Activated naive CD4-positive, alpha-beta T cell treated with anti-CD3 and anti-CD28 coated beads for 36 hours (primary cell): ENCODE data around the gene CDC45. TPM values are rescaled to one million over a fixed set of nuclear protein-coding genes. Genes with fewer than 3 reads are reported as not detected.

Experiments used
- CTCF ChIA-PET: fragments of 350-600 bp; sonication (Branson Sonifier 250); formaldehyde crosslinking; loops from one replicate; lab custom pipeline; 2021; ENCODE audit warnings: antibody characterized with exemption; lab: Charles Lee
- DNase-seq: peaks from one replicate; pipeline ENCODE4 v3.0.0-alpha.2; 2020
- H3K27ac Mint-ChIP-seq: one replicate; pipeline ENCODE4 v1.8.0; 2021; ENCODE audit warnings: mild to moderate bottlenecking, mixed read lengths
- H3K27me3 Mint-ChIP-seq: one replicate; pipeline ENCODE4 v1.8.0; 2021; ENCODE audit warnings: low read depth, mixed read lengths
- H3K36me3 Mint-ChIP-seq: one replicate; pipeline ENCODE4 v1.8.0; 2021; ENCODE audit warnings: low read depth, mixed read lengths
- H3K4me1 Mint-ChIP-seq: one replicate; pipeline ENCODE4 v1.8.0; 2021; ENCODE audit warnings: low read depth, mixed read lengths
- H3K4me3 Mint-ChIP-seq: one replicate; pipeline ENCODE4 v1.8.0; 2021; ENCODE audit warnings: mild to moderate bottlenecking, moderate library complexity, mixed read lengths
- H3K9me3 Mint-ChIP-seq: one replicate; pipeline ENCODE4 v1.8.0; 2021; ENCODE audit warnings: mixed read lengths
- intact Hi-C: fragments of 100-400 bp; cut with micrococcal nuclease; formaldehyde crosslinking; loops from one replicate; pipeline ENCODE4 v1.15.1; 2023
- total RNA-seq, 2 experiments: library from RNA; stranded (reverse); gene quantifications; one replicate each; pipeline ENCODE4 v1.2.3, GENCODE V29; 2021

The CDC45 gene
- total RNA-seq, 2 experiments from 2014 or later = 86.3 to 91.7 TPM

GRCh38 chr22:19494001-19494560 lies 14.4 kb downstream of the CDC45 start:
- CTCF ChIA-PET = interaction anchor here (1.1 kb wide), 1 partner anchor 136 kb away, joined by 3 read pairs; no protein-coding TSS in a partner anchor
- H3K9me3 Mint-ChIP-seq = no peaks in the 10 kb centered on the region
- H3K4me3 Mint-ChIP-seq = no peak overlapping the region
- peaks cover 12% of the 10 kb centered on the region for H3K4me1 Mint-ChIP-seq
- H3K27ac Mint-ChIP-seq = no peak overlapping the region
- no peaks in the 10 kb centered on the region for H3K27me3 Mint-ChIP-seq
- DNase-seq = no peak
- intact Hi-C loops = no loop called here
- peaks cover 64% of the 10 kb centered on the region for H3K36me3 Mint-ChIP-seq

GRCh38 chr22:19494676-19495173 lies 15.0 kb downstream of the CDC45 start:
- Mint-ChIP-seq H3K9me3 (no peaks in the 10 kb centered on the region), H3K4me3 (no peak overlapping the region)

GRCh38 chr22:19495562-19496323 lies 16.0 kb downstream of the CDC45 start:
- CTCF ChIA-PET = no interaction called here
- Mint-ChIP-seq H3K4me3 (no peak overlapping the region), H3K4me1 (peaks cover 12% of the 10 kb centered on the region), H3K9me3 (no peaks in the 10 kb centered on the region), H3K27ac (no peak overlapping the region), H3K36me3 (peaks cover 57% of the 10 kb centered on the region), H3K27me3 (no peaks in the 10 kb centered on the region)
- intact Hi-C loops = loop anchor here (5.0 kb wide), 1 partner anchor 137 kb away; no protein-coding TSS in a partner anchor
- no peak for DNase-seq

More at GRCh38 chr22:19494676-19495173, 15.0 kb downstream of the CDC45 start:
- Mint-ChIP-seq H3K4me1 (peaks cover 12% of the 10 kb centered on the region), H3K36me3 (peaks cover 59% of the 10 kb centered on the region), H3K27me3 (no peaks in the 10 kb centered on the region), H3K27ac (no peak overlapping the region)
- CTCF ChIA-PET = no interaction called here
- intact Hi-C loops = loop anchor here (5.0 kb wide), 1 partner anchor 138 kb away; no protein-coding TSS in a partner anchor
- no peak for DNase-seq

GRCh38 chr22:19496324-19496630 lies 16.6 kb downstream of the CDC45 start:
- no peak for DNase-seq
- intact Hi-C loops = loop anchor here (5.0 kb wide), 1 partner anchor 136 kb away; no protein-coding TSS in a partner anchor

GRCh38 chr22:19497245-19497644 lies 17.5 kb downstream of the CDC45 start:
- Mint-ChIP-seq H3K27ac (no peak overlapping the region), H3K9me3 (no peaks in the 10 kb centered on the region), H3K4me1 (peaks cover 12% of the 10 kb centered on the region), H3K27me3 (no peaks in the 10 kb centered on the region), H3K36me3 (peaks cover 48% of the 10 kb centered on the region), H3K4me3 (no peak overlapping the region)
- CTCF ChIA-PET = interaction anchor here (1.1 kb wide), 1 partner anchor 133 kb away, joined by 3 read pairs; no protein-coding TSS in a partner anchor
- no peak for DNase-seq
- intact Hi-C loops = loop anchor here (5.0 kb wide), 1 partner anchor 135 kb away; no protein-coding TSS in a partner anchor

More at GRCh38 chr22:19496324-19496630, 16.6 kb downstream of the CDC45 start:
- CTCF ChIA-PET = no interaction called here
- no peaks in the 10 kb centered on the region for H3K9me3 Mint-ChIP-seq
- H3K27me3 Mint-ChIP-seq = no peaks in the 10 kb centered on the region
- H3K27ac Mint-ChIP-seq = no peak overlapping the region
- peaks cover 56% of the 10 kb centered on the region for H3K36me3 Mint-ChIP-seq
- H3K4me3 Mint-ChIP-seq = no peak overlapping the region
- H3K4me1 Mint-ChIP-seq = peaks cover 12% of the 10 kb centered on the region

GRCh38 chr22:19498154-19498865 lies 18.6 kb downstream of the CDC45 start:
- peaks cover 8% of the 10 kb centered on the region for H3K4me1 Mint-ChIP-seq
- intact Hi-C loops = loop anchor here (5.0 kb wide), 1 partner anchor 134 kb away; no protein-coding TSS in a partner anchor
- CTCF ChIA-PET = interaction anchor here (1.1 kb wide), 1 partner anchor 132 kb away, joined by 3 read pairs; no protein-coding TSS in a partner anchor
- no peaks in the 10 kb centered on the region for H3K9me3 Mint-ChIP-seq
- H3K27ac Mint-ChIP-seq = no peak overlapping the region
- no peak for DNase-seq
- H3K4me3 Mint-ChIP-seq = no peak overlapping the region
- no peaks in the 10 kb centered on the region for H3K27me3 Mint-ChIP-seq
- peaks cover 40% of the 10 kb centered on the region for H3K36me3 Mint-ChIP-seq

GRCh38 chr22:19498866-19499190 lies 19.1 kb downstream of the CDC45 start:
- Mint-ChIP-seq H3K4me3 (no peak overlapping the region), H3K4me1 (peaks cover 8% of the 10 kb centered on the region), H3K36me3 (peaks cover 37% of the 10 kb centered on the region), H3K27me3 (no peaks in the 10 kb centered on the region), H3K27ac (no peak overlapping the region), H3K9me3 (no peaks in the 10 kb centered on the region)
- intact Hi-C loops = loop anchor here (5.0 kb wide), 1 partner anchor 133 kb away; no protein-coding TSS in a partner anchor
- no peak for DNase-seq
- CTCF ChIA-PET = no interaction called here

GRCh38 chr22:19499236-19499879 lies 19.6 kb downstream of the CDC45 start:
- H3K4me3 Mint-ChIP-seq = no peak overlapping the region
- DNase-seq = no peak
- peaks cover 38% of the 10 kb centered on the region for H3K36me3 Mint-ChIP-seq
- CTCF ChIA-PET = no interaction called here
- H3K27ac Mint-ChIP-seq = no peak overlapping the region
- peaks cover 9% of the 10 kb centered on the region for H3K4me1 Mint-ChIP-seq
- no peaks in the 10 kb centered on the region for H3K27me3 Mint-ChIP-seq
- intact Hi-C loops = loop anchor here (5.0 kb wide), 1 partner anchor 133 kb away; no protein-coding TSS in a partner anchor
- no peaks in the 10 kb centered on the region for H3K9me3 Mint-ChIP-seq

- Mint-ChIP-seq H3K27me3 (no peaks in the 10 kb centered on the region), H3K27ac (no peak overlapping the region), H3K4me1 (peaks cover 11% of the 10 kb centered on the region), H3K4me3 (no peak overlapping the region), H3K9me3 (no peaks in the 10 kb centered on the region), H3K36me3 (peaks cover 40% of the 10 kb centered on the region)
- intact Hi-C loops = loop anchor here (5.0 kb wide), 1 partner anchor 132 kb away; no protein-coding TSS in a partner anchor
- CTCF ChIA-PET = interaction anchor here (0.5 kb wide), 1 partner anchor 186 kb away, joined by 5 read pairs; no protein-coding TSS in a partner anchor
- DNase-seq = no peak
These were observed 20.1 kb downstream of the CDC45 start for GRCh38 chr22:19499880-19500242.

GRCh38 chr22:19501897-19502447 lies 22.3 kb downstream of the CDC45 start:
- Mint-ChIP-seq H3K27ac (no peak overlapping the region), H3K27me3 (no peaks in the 10 kb centered on the region)
- CTCF ChIA-PET = interaction anchor here (1.2 kb wide), 1 partner anchor 128 kb away, joined by 7 read pairs; no protein-coding TSS in a partner anchor

GRCh38 chr22:19503367-19503766 lies 23.6 kb downstream of the CDC45 start:
- Mint-ChIP-seq H3K9me3 (no peaks in the 10 kb centered on the region), H3K36me3 (peaks cover 44% of the 10 kb centered on the region), H3K4me3 (no peak overlapping the region), H3K4me1 (peaks cover 15% of the 10 kb centered on the region), H3K27me3 (no peaks in the 10 kb centered on the region), H3K27ac (no peak overlapping the region)
- CTCF ChIA-PET = interaction anchor here (0.6 to 1.2 kb wide), 2 partner anchors 58 to 127 kb away, joined by 3 to 7 read pairs; no protein-coding TSS in a partner anchor
- intact Hi-C loops = no loop called here
- no peak for DNase-seq

More at GRCh38 chr22:19501897-19502447, 22.3 kb downstream of the CDC45 start:
- peaks cover 15% of the 10 kb centered on the region for H3K4me1 Mint-ChIP-seq
- intact Hi-C loops = no loop called here
- no peak overlapping the region for H3K4me3 Mint-ChIP-seq
- no peak for DNase-seq
- peaks cover 43% of the 10 kb centered on the region for H3K36me3 Mint-ChIP-seq
- no peaks in the 10 kb centered on the region for H3K9me3 Mint-ChIP-seq
